Erythroblast (primary cell): Measurements from ENCODE around the gene ZSCAN10.

Source experiments
- GATA1 ChIP-seq: IDR thresholded peaks from 2 replicates; pipeline ENCODE4 v1.6.1; 2011; ENCODE audit warnings: low read depth, mild to moderate bottlenecking, control low read depth, low read length, moderate library complexity
- POLR2A ChIP-seq: IDR thresholded peaks from 2 replicates; pipeline ENCODE4 v1.6.1; 2011; ENCODE audit warnings: mild to moderate bottlenecking, low read length

GRCh38 chr16:3080024-3080423 lies 19.1 kb downstream of the ZSCAN10 start:
- TF ChIP-seq POLR2A (no peak), GATA1 (no peak)
